Measurements from ENCODE around the gene TMC1. TPM values are rescaled to one million over a fixed set of nuclear protein-coding genes. Genes with fewer than 3 reads are reported as not detected.

The TMC1 gene
- total RNA-seq, 1 donor from 2014 or later: not detected

Other genes with a start within 250 kb of the TMC1 start
- gene ZFAND5, start 156.4 kb upstream of the TMC1 start, total RNA-seq (ENCODE audit: low replicate concordance): 119 and 162 TPM in 2 replicates

Measured in neural progenitor cell (in vitro differentiated cells).